Posterior cingulate gyrus (tissue), 11 donors: Measurements from ENCODE around the gene CRYBA4.

Source experiments
- DNase-seq, 10 donors: peaks; one replicate each; pipeline versions ENCODE4 v3.0.0 to v3.0.0-alpha.2; 2020 to 2021; ENCODE audit warnings: mixed read lengths in 3 of 10
- intact Hi-C: fragments of 100-400 bp; cut with DNase I; formaldehyde crosslinking; loops from one replicate; pipeline ENCODE4 v1.15.1; 2023

Gene CRYBA4

GRCh38 chr22:26618455-26618854, 3.3 kb upstream of the CRYBA4 start:
- intact Hi-C loops, result no loop called here
- no peak for DNase-seq

- DNase-seq, result peak in 1 of 10 donors; percentile 39
- intact Hi-C loops, result no loop called here
Measured at GRCh38 chr22:26619510-26619909, 2.3 kb upstream of the CRYBA4 start.

- DNase-seq, result peak in 1 of 10 donors; percentile 7
- intact Hi-C loops, result no loop called here
Measured at GRCh38 chr22:26620197-26620596, 1.6 kb upstream of the CRYBA4 start.

- DNase-seq, result no peak
- intact Hi-C loops, result no loop called here
Measured at GRCh38 chr22:26623984-26624383, 2.2 kb downstream of the CRYBA4 start.

GRCh38 chr22:26624803-26625202, 3.0 kb downstream of the CRYBA4 start:
- intact Hi-C loops, result no loop called here
- no peak for DNase-seq

GRCh38 chr22:26629988-26630761, 8.4 kb downstream of the CRYBA4 start:
- DNase-seq, result peak in 1 of 10 donors; percentile 38
- intact Hi-C loops, result no loop called here

- DNase-seq, result no peak
- intact Hi-C loops, result no loop called here
Measured at GRCh38 chr22:26631282-26631681, 9.5 kb downstream of the CRYBA4 start.

- no peak for DNase-seq
Measured at GRCh38 chr22:26632422-26633155, 10.8 kb downstream of the CRYBA4 start.

GRCh38 chr22:26634189-26634588, 12.4 kb downstream of the CRYBA4 start:
- intact Hi-C loops, result no loop called here
- no peak for DNase-seq

More at GRCh38 chr22:26632422-26633155, 10.8 kb downstream of the CRYBA4 start:
- intact Hi-C loops, result no loop called here

GRCh38 chr22:26635117-26635516, 13.4 kb downstream of the CRYBA4 start:
- intact Hi-C loops, result no loop called here
- no peak for DNase-seq

GRCh38 chr22:26636296-26636695, 14.5 kb downstream of the CRYBA4 start:
- DNase-seq, result no peak
- intact Hi-C loops, result no loop called here

- intact Hi-C loops, result no loop called here
- DNase-seq, result no peak
Measured at GRCh38 chr22:26642465-26643417, 21.0 kb downstream of the CRYBA4 start.

GRCh38 chr22:26643418-26644100, 21.8 kb downstream of the CRYBA4 start:
- intact Hi-C loops, result no loop called here
- no peak for DNase-seq

- intact Hi-C loops, result no loop called here
- DNase-seq, result peak in 6 of 10 donors; percentile 43 to 93 (median 74)
Measured at GRCh38 chr22:26646158-26646557, 24.4 kb downstream of the CRYBA4 start.

- peak in 8 of 10 donors; percentile 33 to 93 (median 60) for DNase-seq
- intact Hi-C loops, result no loop called here
Measured at GRCh38 chr22:26648011-26648497, 26.3 kb downstream of the CRYBA4 start.

GRCh38 chr22:26648528-26649388, 27.0 kb downstream of the CRYBA4 start:
- DNase-seq, result no peak

GRCh38 chr22:26650722-26651421, 29.1 kb downstream of the CRYBA4 start:
- intact Hi-C loops, result no loop called here
- DNase-seq, result no peak

More at GRCh38 chr22:26648528-26649388, 27.0 kb downstream of the CRYBA4 start:
- intact Hi-C loops, result no loop called here

- intact Hi-C loops, result no loop called here
- DNase-seq, result no peak
Measured at GRCh38 chr22:26651815-26652214, 30.1 kb downstream of the CRYBA4 start.
